Psoas muscle (tissue), 8 donors: Measurements from ENCODE around the gene EFHC2. TPM values are rescaled to one million over a fixed set of nuclear protein-coding genes. Genes with fewer than 3 reads are reported as not detected.

Source experiments
- ATAC-seq, 4 donors: fragments of 200-7000 bp; cut with Tn5 transposase; one replicate each; pipeline ENCODE4 v1.9.1; 2020; ENCODE audit warnings: moderate library complexity in 3 of 4, mild to moderate bottlenecking in 2 of 4
- DNase-seq, 2 donors: peaks; one replicate each; pipeline ENCODE4 v3.0.0-alpha.2; 2020
- H3K27ac ChIP-seq: fragments of 200-600 bp; one replicate; pipeline ENCODE4 v1.8.0; 2022
- H3K27me3 ChIP-seq, 3 donors: fragments of 200-600 bp in 1 of 3; one replicate each; pipeline versions ENCODE4 v1.6.1 to v1.8.0; 2013 to 2022; ENCODE audit warnings: low read length in 2 of 3, mild to moderate bottlenecking in 2 of 3, moderate library complexity in 1 of 3; ENCODE audit not compliant: insufficient read depth in 3 of 3
- H3K36me3 ChIP-seq, 2 donors: fragments of 200-600 bp in 1 of 2; one replicate each; pipeline versions ENCODE4 v1.6.1 to v1.8.0; 2013 to 2022; ENCODE audit warnings: low read depth in 1 of 2, mild to moderate bottlenecking in 1 of 2, moderate library complexity in 1 of 2; ENCODE audit not compliant: insufficient read depth in 1 of 2
- H3K4me1 ChIP-seq: fragments of 200-600 bp; one replicate; pipeline ENCODE4 v1.8.0; 2022
- H3K4me3 ChIP-seq: fragments of 200-600 bp; one replicate; pipeline ENCODE4 v1.8.0; 2022; ENCODE audit warnings: mild to moderate bottlenecking
- H3K9me3 ChIP-seq: fragments of 200-600 bp; one replicate; pipeline ENCODE4 v1.8.0; 2022
- CTCF ChIP-seq: fragments of 200-600 bp; IDR thresholded peaks from one replicate; pipeline ENCODE4 v1.8.0; 2022; ENCODE audit warnings: antibody characterized with exemption
- WGBS, 3 donors: extraction: QIAGEN DNeasy Blood & Tissue Kit; methylation state at CpG; one replicate each; pipeline versions ENCODE4 v1.1.6 to v1.1.7; 2013; 5-methylcytosine and 5-hydroxymethylcytosine counted together
- intact Hi-C, 2 donors: fragments of 100-400 bp; cut with DNase I; formaldehyde crosslinking; loops; one replicate each; pipeline versions ENCODE4 v1.11.0 to v1.14.2; 2022
- polyA plus RNA-seq, 3 donors: library from polyadenylated mRNA; stranded (reverse); fragments of 200-250 nt; gene quantifications; one replicate each; pipeline ENCODE4 v1.2.3, GENCODE V29; 2013
- total RNA-seq, 4 donors: library from RNA; stranded (reverse); fragmentation: NEBNext Ultra II Directional in 2 of 4; extraction: Animal tissue kit (Norgen Biotek cat#: 25700) in 2 of 4; gene quantifications; one replicate each; pipeline versions ENCODE4 v1.2.1 to v1.2.4, GENCODE V29; 2021 to 2023
- donor health status: healthy with polysubstance abuse.
- donor health status: DM: no; HTN: no; CAD: no; lungs with moderate emphysema.
- donor health status: Bipolar disorder and iron deficiency.
- donor health status: healthy.
- donor health status: DM: yes; HTN: yes; CAD: no.
- donor health status: DM: no; HTN: no; CAD: no.
- donor health status: DM: no; HTN: no; CAD: no.
- donor health status: DM: yes; HTN: yes; CAD: no.

EFHC2 gene
- total and polyA plus RNA-seq, 7 donors = 0.05 to 0.11 (median 0.08) TPM; not detected in 4

- peaks cover 0 to 14% (median 0%) of the 10 kb centered on the region in 3 donors for H3K27me3 ChIP-seq
- no peaks in the 10 kb centered on the region for H3K36me3 ChIP-seq
- H3K9me3 ChIP-seq = no peaks in the 10 kb centered on the region
- WGBS, 3 donors = 33 to 51% (median 44%) methylated on average over 2 of the region's 2 CpGs
- DNase-seq (no peak), ATAC-seq (no peak)
- no peaks in the 10 kb centered on the region for H3K4me1 ChIP-seq
- intact Hi-C loops = no loop called here
- no peak overlapping the region for H3K27ac ChIP-seq
- no peak overlapping the region for H3K4me3 ChIP-seq
- no peak for TF ChIP-seq CTCF
These were observed 108.9 kb downstream of the EFHC2 start for GRCh38 chrX:44234541-44234940.

GRCh38 chrX:44234116-44234515, 109.4 kb downstream of the EFHC2 start:
- H3K27me3 ChIP-seq = peaks cover 0 to 14% (median 0%) of the 10 kb centered on the region in 3 donors
- H3K9me3 ChIP-seq = no peaks in the 10 kb centered on the region
- no peaks in the 10 kb centered on the region for H3K36me3 ChIP-seq
- intact Hi-C loops = no loop called here
- H3K27ac ChIP-seq = no peak overlapping the region
- no peaks in the 10 kb centered on the region for H3K4me1 ChIP-seq
- no peak for ATAC-seq
- no peak for DNase-seq
- no peak overlapping the region for H3K4me3 ChIP-seq
- no peak for TF ChIP-seq CTCF

- no peak for ATAC-seq
- WGBS, 3 donors = 45 to 68% (median 48%) methylated on average over 5 of the region's 5 CpGs
- no peak for DNase-seq
- no peaks in the 10 kb centered on the region for H3K9me3 ChIP-seq
- H3K4me3 ChIP-seq = no peak overlapping the region
- intact Hi-C loops = no loop called here
- no peaks in the 10 kb centered on the region for H3K4me1 ChIP-seq
- H3K36me3 ChIP-seq = no peaks in the 10 kb centered on the region
- no peak overlapping the region for H3K27ac ChIP-seq
- no peak for TF ChIP-seq CTCF
- H3K27me3 ChIP-seq = peaks cover 0 to 8% (median 0%) of the 10 kb centered on the region in 3 donors
These were observed 111.4 kb downstream of the EFHC2 start for GRCh38 chrX:44232081-44232480.

DNA sequence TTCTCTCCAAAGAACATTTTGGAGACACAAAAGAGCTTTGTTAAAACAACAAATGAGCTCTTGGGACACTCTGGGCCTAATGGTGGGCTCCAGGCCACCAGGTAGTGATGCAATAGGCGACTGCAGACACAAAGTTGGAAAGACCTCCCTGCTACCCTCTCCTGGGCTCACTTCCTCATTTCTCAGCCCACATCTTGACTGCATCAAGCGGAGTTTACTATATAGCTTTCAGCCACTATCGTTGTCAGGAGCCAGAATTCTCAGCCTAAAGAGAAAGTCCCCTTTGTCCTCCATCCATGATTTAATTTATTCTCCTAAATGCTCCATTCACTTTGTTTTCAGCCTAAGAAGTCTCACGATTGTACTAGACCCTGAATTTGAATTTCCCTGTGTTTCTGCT, 114.9 kb downstream of the EFHC2 start:
- DNase-seq = no peak
- no peaks in the 10 kb centered on the region for H3K9me3 ChIP-seq
- no peak overlapping the region for H3K27ac ChIP-seq
- H3K4me3 ChIP-seq = no peak overlapping the region
- H3K36me3 ChIP-seq = no peaks in the 10 kb centered on the region
- ATAC-seq = no peak
- H3K27me3 ChIP-seq = peaks cover 0 to 7% (median 0%) of the 10 kb centered on the region in 3 donors
- H3K4me1 ChIP-seq = no peaks in the 10 kb centered on the region
- no peak for TF ChIP-seq CTCF
- WGBS, 3 donors = 65 to 89% (median 70%) methylated on average over 4 of the region's 4 CpGs
- intact Hi-C loops = no loop called here

DNA sequence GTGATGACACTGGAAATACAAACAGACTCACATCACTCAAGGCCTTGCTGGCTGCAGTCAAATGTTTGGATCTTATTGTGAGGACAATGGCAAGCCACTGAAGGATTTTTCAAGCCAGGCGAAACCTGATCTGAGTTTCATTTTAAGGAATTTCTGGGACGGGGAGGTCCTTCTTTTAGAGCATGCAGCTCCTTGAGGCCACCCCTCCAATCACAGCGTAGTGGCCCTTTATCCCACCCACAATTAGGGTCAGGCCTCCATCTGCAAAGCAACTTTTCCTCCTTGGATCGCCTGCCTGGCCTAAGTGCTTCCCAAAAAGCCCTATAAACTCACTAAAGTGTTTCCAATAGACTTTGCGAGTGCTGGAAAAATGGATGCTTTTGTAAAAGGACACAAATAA, 115.5 kb downstream of the EFHC2 start:
- no peak for ATAC-seq
- TF ChIP-seq CTCF = no peak
- Histone ChIP-seq H3K27me3 (peaks cover 0 to 13% (median 0%) of the 10 kb centered on the region in 3 donors), H3K4me1 (no peaks in the 10 kb centered on the region), H3K27ac (no peak overlapping the region), H3K9me3 (no peaks in the 10 kb centered on the region), H3K36me3 (no peaks in the 10 kb centered on the region), H3K4me3 (no peak overlapping the region)
- DNase-seq = no peak
- intact Hi-C loops = no loop called here
- 63 to 77% (median 74%) methylated on average over 5 of the region's 5 CpGs for WGBS, 3 donors
